H9 (cell line): Measurements from ENCODE around the gene SYNGR1. TPM values are rescaled to one million over a fixed set of nuclear protein-coding genes. Genes with fewer than 3 reads are reported as not detected.
A peak's percentile ranks its signal among the peaks of the same experiment; 100 is the strongest.

ENCODE experiments used
- DNase-seq: peaks from one replicate; pipeline ENCODE4 v3.0.0-alpha.2; 2017
- H2AFZ ChIP-seq: one replicate; pipeline ENCODE4 v1.6.1; 2013; ENCODE audit warnings: mild to moderate bottlenecking, low read length, control low read depth, moderate library complexity
- H2AK5ac ChIP-seq: 2 replicates; pipeline ENCODE4 v1.6.1; 2013; ENCODE audit warnings: low read length, control low read depth, mixed read lengths; ENCODE audit not compliant: insufficient read length
- H2BK120ac ChIP-seq: one replicate; pipeline ENCODE4 v1.6.1; 2013; ENCODE audit warnings: low read depth, mild to moderate bottlenecking, low read length, control low read depth, inconsistent platforms; ENCODE audit not compliant: poor library complexity, severe bottlenecking
- H2BK12ac ChIP-seq: 2 replicates; pipeline ENCODE4 v1.6.1; 2013; ENCODE audit warnings: low read length, control low read depth, mixed read lengths, low read depth; ENCODE audit not compliant: insufficient read length
- H2BK15ac ChIP-seq: 2 replicates; pipeline ENCODE4 v1.6.1; 2013; ENCODE audit warnings: low read depth, low read length, control low read depth
- H2BK20ac ChIP-seq: one replicate; pipeline ENCODE4 v1.6.1; 2013; ENCODE audit warnings: low read depth, mild to moderate bottlenecking, low read length, control low read depth, inconsistent platforms; ENCODE audit not compliant: poor library complexity, severe bottlenecking
- H2BK5ac ChIP-seq: 2 replicates; pipeline ENCODE4 v1.6.1; 2013; ENCODE audit warnings: low read length, control low read depth, mixed read lengths; ENCODE audit not compliant: insufficient read length
- H3K14ac ChIP-seq: 2 replicates; pipeline ENCODE4 v1.6.1; 2013; ENCODE audit warnings: low read length, control low read depth; ENCODE audit not compliant: insufficient read depth
- H3K18ac ChIP-seq: 2 replicates; pipeline ENCODE4 v1.6.1; 2013; ENCODE audit warnings: low read depth, mild to moderate bottlenecking, mixed read lengths, low read length, control low read depth; ENCODE audit not compliant: insufficient read length
- H3K23ac ChIP-seq: 2 replicates; pipeline ENCODE4 v1.6.1; 2013; ENCODE audit warnings: low read length, control low read depth, mixed read lengths, low read depth; ENCODE audit not compliant: insufficient read length
- H3K23me2 ChIP-seq: 2 replicates; pipeline ENCODE4 v1.6.1; 2013; ENCODE audit warnings: low read depth, mild to moderate bottlenecking, mixed read lengths, low read length, control low read depth; ENCODE audit not compliant: insufficient read length, poor library complexity, severe bottlenecking
- H3K27ac ChIP-seq: 2 replicates; pipeline ENCODE4 v1.5.1; 2013; ENCODE audit warnings: low read length, control low read depth, mixed read lengths, low read depth; ENCODE audit not compliant: insufficient read length
- H3K27me3 ChIP-seq: 2 replicates; pipeline ENCODE4 v1.6.1; 2013; ENCODE audit warnings: low read length, control low read depth, inconsistent platforms; ENCODE audit not compliant: insufficient read depth
- H3K4ac ChIP-seq: 2 replicates; pipeline ENCODE4 v1.6.1; 2013; ENCODE audit warnings: low read depth, mild to moderate bottlenecking, control low read depth, inconsistent platforms, low read length, moderate library complexity
- H3K4me1 ChIP-seq: 2 replicates; pipeline ENCODE4 v1.6.1; 2013; ENCODE audit warnings: low read length, control low read depth, inconsistent platforms; ENCODE audit not compliant: insufficient read depth
- H3K4me2 ChIP-seq: 2 replicates; pipeline ENCODE4 v1.6.1; 2013; ENCODE audit warnings: low read length, control low read depth, mixed read lengths; ENCODE audit not compliant: insufficient read length, insufficient read depth
- H3K56ac ChIP-seq: 2 replicates; pipeline ENCODE4 v1.6.1; 2013; ENCODE audit warnings: low read depth, mild to moderate bottlenecking, mixed read lengths, low read length, control low read depth; ENCODE audit not compliant: insufficient read length
- H3K79me1 ChIP-seq: 2 replicates; pipeline ENCODE4 v1.6.1; 2013; ENCODE audit warnings: low read depth, mild to moderate bottlenecking, moderate library complexity, low read length, control low read depth, inconsistent platforms; ENCODE audit not compliant: insufficient read depth, poor library complexity, severe bottlenecking
- H3K79me2 ChIP-seq: 2 replicates; pipeline ENCODE4 v1.6.1; 2013; ENCODE audit warnings: low read length, control low read depth, inconsistent platforms; ENCODE audit not compliant: insufficient read depth
- H3K9ac ChIP-seq: 2 replicates; pipeline ENCODE4 v1.6.1; 2013; ENCODE audit warnings: low read length, control low read depth, mixed read lengths; ENCODE audit not compliant: insufficient read length; ENCODE audit errors: extremely low read depth
- H3K9me3 ChIP-seq: one replicate; pipeline ENCODE4 v1.6.1; 2013; ENCODE audit warnings: low read depth, low read length, inconsistent platforms; ENCODE audit not compliant: control insufficient read depth
- H3T11ph ChIP-seq: one replicate; pipeline ENCODE4 v1.6.1; 2013; ENCODE audit warnings: mild to moderate bottlenecking, low read length, control low read depth, inconsistent platforms
- H4K20me1 ChIP-seq: one replicate; pipeline ENCODE4 v1.6.1; 2013; ENCODE audit not compliant: control insufficient read depth, insufficient read length, insufficient read depth
- H4K5ac ChIP-seq: 2 replicates; pipeline ENCODE4 v1.6.1; 2013; ENCODE audit warnings: low read depth, mild to moderate bottlenecking, mixed read lengths, low read length, control low read depth; ENCODE audit not compliant: insufficient read length
- H4K8ac ChIP-seq: replicated peaks from 2 replicates; pipeline ENCODE4 v1.6.1; 2013; ENCODE audit warnings: low read length, control low read depth, mixed read lengths, low read depth; ENCODE audit not compliant: insufficient read length
- H4K91ac ChIP-seq: 2 replicates; pipeline ENCODE4 v1.6.1; 2013; ENCODE audit warnings: low read depth, mild to moderate bottlenecking, moderate library complexity, mixed read lengths, low read length, control low read depth; ENCODE audit not compliant: insufficient read length
- H3K27ac Mint-ChIP-seq, 3 experiments: 2 replicates in 2 of 3; 3 replicates in 1 of 3; pipeline ENCODE4 v1.8.0; 2020 to 2021; ENCODE audit warnings: mixed read lengths in 3 of 3, mild to moderate bottlenecking in 1 of 3, moderate library complexity in 1 of 3
- H3K27me3 Mint-ChIP-seq: 2 replicates; pipeline ENCODE4 v1.8.0; 2021; ENCODE audit warnings: low read depth, mild to moderate bottlenecking, moderate library complexity, mixed read lengths
- H3K36me3 Mint-ChIP-seq, 3 experiments: 2 replicates in 2 of 3; 3 replicates in 1 of 3; pipeline ENCODE4 v1.8.0; 2020 to 2021; ENCODE audit warnings: low read depth in 3 of 3, mixed read lengths in 3 of 3; ENCODE audit not compliant: insufficient read depth in 1 of 3
- H3K4me1 Mint-ChIP-seq, 2 experiments: 2 replicates each; pipeline ENCODE4 v1.8.0; 2020; ENCODE audit warnings: mixed read lengths in 2 of 2
- H3K4me3 Mint-ChIP-seq, 2 experiments: 2 replicates in 1 of 2; 3 replicates in 1 of 2; pipeline ENCODE4 v1.8.0; 2020 to 2021; ENCODE audit warnings: mild to moderate bottlenecking in 2 of 2, mixed read lengths in 2 of 2, moderate library complexity in 1 of 2
- H3K9me3 Mint-ChIP-seq, 2 experiments: 2 replicates in 1 of 2; 3 replicates in 1 of 2; pipeline ENCODE4 v1.8.0; 2020; ENCODE audit warnings: mild to moderate bottlenecking in 2 of 2, mixed read lengths in 2 of 2, moderate library complexity in 1 of 2
- WGBS: extraction: QIAGEN DNeasy Blood & Tissue Kit; methylation state at CpG from one replicate; pipeline ENCODE4 v1.1.7; 2013; ENCODE audit warnings: missing lambda C conversion rate, low lambda C conversion rate, mixed read lengths; ENCODE audit not compliant: insufficient read length; ENCODE audit errors: extremely low coverage; 5-methylcytosine and 5-hydroxymethylcytosine counted together
- total RNA-seq: library from RNA; stranded (reverse); gene quantifications from 2 replicates; pipeline ENCODE4 v1.2.1, GENCODE V29; 2021
- TF ChIP-seq, protein P1 (sequence below): fragments of 200-600 bp; sonication (generic); conservative IDR thresholded peaks from 3 replicates; pipeline ENCODE4 v1.8.0; 2021; ENCODE audit warnings: antibody characterized with exemption, mild to moderate bottlenecking

The SYNGR1 gene
- total RNA-seq, 1 experiment from 2014 or later: 13.2 TPM

DNA sequence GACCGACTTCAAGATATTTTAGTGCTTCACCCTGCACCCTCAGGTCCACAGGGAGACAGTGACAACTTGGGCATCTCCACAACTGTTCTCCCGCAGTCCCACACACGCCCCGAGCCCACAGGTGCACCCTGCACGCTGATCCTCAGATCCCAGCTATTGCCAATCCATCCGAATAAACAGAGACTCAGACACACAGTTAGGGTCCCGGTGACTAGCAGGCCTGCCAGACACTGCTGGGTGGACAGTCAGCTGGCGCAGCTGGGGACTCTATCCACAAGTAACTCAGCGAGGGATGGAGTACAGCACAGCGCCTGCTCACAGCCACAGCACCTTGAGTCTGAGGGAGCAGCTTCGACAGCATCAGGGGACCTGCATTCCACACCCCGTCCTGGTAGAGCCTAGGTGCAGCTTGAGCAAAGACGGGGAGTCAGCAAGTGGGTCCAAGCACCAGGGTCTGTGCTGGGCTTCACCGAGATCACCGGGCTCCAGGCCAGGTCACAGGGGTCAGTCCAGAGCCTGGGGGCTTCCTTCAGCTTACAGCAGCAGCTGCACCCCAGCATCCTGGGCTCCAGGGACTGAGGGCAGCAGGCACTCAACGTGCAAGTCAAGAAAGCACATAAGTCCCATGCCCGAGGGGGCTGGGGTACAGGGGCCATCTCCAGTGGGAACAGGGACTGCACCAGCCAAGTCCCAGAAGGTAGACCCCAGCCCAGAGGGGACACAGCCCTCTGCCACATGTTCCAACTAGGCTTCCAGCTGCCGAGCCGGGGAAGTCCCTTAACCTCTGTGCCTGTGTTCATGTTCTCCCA is 38.0 kb upstream of the SYNGR1 start:
- WGBS: no CpG with 5 or more reads among the region's 19 CpGs
- Histone ChIP-seq H4K20me1 (peaks cover 8% of the 10 kb centered on the region), H2BK20ac (no peak overlapping the region), H4K91ac (no peak overlapping the region), H2AFZ (no peak overlapping the region), H2BK120ac (no peak overlapping the region), H3K18ac (no peak overlapping the region), H3K23me2 (no peaks in the 10 kb centered on the region), H3K4me2 (no peak overlapping the region), H3K4ac (no peak overlapping the region), H3K79me1 (peaks cover 4% of the 10 kb centered on the region), H3K9me3 (no peaks in the 10 kb centered on the region), H2BK15ac (no peak overlapping the region), H2AK5ac (no peak overlapping the region), H3K56ac (no peak overlapping the region), H3K79me2 (peaks cover 3% of the 10 kb centered on the region; the same call in 1 of the 2 replicates), H3K27me3 (no peaks in the 10 kb centered on the region), H3T11ph (no peak overlapping the region), H3K23ac (no peak overlapping the region), H4K8ac (no peak overlapping the region), H3K27ac (no peak overlapping the region), H4K5ac (no peak overlapping the region), H3K4me1 (peaks cover 2% of the 10 kb centered on the region; the same call in 1 of the 2 replicates), H3K9ac (no peak overlapping the region), H2BK12ac (no peak overlapping the region), H3K14ac (no peak overlapping the region), H2BK5ac (no peak overlapping the region)
- no peaks in the 10 kb centered on the region for H3K9me3 Mint-ChIP-seq
- TF ChIP-seq, protein P1, sequence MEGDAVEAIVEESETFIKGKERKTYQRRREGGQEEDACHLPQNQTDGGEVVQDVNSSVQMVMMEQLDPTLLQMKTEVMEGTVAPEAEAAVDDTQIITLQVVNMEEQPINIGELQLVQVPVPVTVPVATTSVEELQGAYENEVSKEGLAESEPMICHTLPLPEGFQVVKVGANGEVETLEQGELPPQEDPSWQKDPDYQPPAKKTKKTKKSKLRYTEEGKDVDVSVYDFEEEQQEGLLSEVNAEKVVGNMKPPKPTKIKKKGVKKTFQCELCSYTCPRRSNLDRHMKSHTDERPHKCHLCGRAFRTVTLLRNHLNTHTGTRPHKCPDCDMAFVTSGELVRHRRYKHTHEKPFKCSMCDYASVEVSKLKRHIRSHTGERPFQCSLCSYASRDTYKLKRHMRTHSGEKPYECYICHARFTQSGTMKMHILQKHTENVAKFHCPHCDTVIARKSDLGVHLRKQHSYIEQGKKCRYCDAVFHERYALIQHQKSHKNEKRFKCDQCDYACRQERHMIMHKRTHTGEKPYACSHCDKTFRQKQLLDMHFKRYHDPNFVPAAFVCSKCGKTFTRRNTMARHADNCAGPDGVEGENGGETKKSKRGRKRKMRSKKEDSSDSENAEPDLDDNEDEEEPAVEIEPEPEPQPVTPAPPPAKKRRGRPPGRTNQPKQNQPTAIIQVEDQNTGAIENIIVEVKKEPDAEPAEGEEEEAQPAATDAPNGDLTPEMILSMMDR: no peak
- peak overlapping the region in 1 of 2 experiments; percentile 67; a peak in 3 of 5 replicates for H3K4me3 Mint-ChIP-seq
- peak overlapping the region; percentile 87 to 95 (median 91); a peak in 6 of 7 replicates for H3K27ac Mint-ChIP-seq
- peaks cover 11% of the 10 kb centered on the region; the same call in 1 of the 2 replicates for H3K27me3 Mint-ChIP-seq
- H3K4me1 Mint-ChIP-seq: peaks cover 46 to 49% of the 10 kb centered on the region in 2 experiments
- H3K36me3 Mint-ChIP-seq: peaks cover 64 to 97% (median 74%) of the 10 kb centered on the region in 3 experiments
- DNase-seq: peak; percentile 72
